ENCODE results near the gene HBZ.

DNA sequence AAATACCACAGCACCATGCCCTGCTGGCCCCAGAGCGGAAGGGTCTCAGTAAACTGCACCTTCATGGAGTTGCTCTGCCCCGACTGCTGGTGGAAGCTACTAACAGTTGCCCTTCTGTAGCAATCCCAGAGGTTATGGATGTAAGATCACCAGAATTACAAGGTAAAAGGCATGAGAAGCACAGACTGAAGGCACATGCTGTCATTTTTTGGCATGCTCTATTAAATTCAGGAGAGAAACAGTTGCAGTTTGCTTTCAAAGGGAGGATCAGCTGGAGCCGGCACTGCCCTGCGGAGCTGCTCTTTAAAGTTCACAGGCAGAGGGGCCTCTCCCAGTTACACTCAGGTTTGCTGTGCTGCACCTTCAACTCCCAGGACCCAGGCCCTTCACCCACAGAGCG, 33.1 kb upstream of the HBZ start:
- no peak for TF ChIP-seq POLR2A (IDR thresholded peaks at IDR 0.05)
- TF ChIP-seq, protein P1, sequence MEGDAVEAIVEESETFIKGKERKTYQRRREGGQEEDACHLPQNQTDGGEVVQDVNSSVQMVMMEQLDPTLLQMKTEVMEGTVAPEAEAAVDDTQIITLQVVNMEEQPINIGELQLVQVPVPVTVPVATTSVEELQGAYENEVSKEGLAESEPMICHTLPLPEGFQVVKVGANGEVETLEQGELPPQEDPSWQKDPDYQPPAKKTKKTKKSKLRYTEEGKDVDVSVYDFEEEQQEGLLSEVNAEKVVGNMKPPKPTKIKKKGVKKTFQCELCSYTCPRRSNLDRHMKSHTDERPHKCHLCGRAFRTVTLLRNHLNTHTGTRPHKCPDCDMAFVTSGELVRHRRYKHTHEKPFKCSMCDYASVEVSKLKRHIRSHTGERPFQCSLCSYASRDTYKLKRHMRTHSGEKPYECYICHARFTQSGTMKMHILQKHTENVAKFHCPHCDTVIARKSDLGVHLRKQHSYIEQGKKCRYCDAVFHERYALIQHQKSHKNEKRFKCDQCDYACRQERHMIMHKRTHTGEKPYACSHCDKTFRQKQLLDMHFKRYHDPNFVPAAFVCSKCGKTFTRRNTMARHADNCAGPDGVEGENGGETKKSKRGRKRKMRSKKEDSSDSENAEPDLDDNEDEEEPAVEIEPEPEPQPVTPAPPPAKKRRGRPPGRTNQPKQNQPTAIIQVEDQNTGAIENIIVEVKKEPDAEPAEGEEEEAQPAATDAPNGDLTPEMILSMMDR (IDR thresholded peaks at IDR 0.05): no peak

All from breast epithelium (tissue), 3 donors.